Smooth muscle cell of trachea (primary cell): Measurements from ENCODE around the gene SCGB2A2. TPM values are rescaled to one million over a fixed set of nuclear protein-coding genes. Genes with fewer than 3 reads are reported as not detected.

Experiments
- total RNA-seq: library from RNA; depleted of rRNA; stranded (reverse); fragments of >200 nt; gene quantifications from 2 replicates; pipeline ENCODE4 v1.2.1, GENCODE V29; 2014

The SCGB2A2 gene
- not detected in 2 replicates for total RNA-seq

GRCh38 chr11:62269654-62270278 lies at the start of gene SCGB2A2:
Gene SCGB2A2, plus strand, starts transcription at chr11:62270158. Its CDS starts 59 bp downstream, at chr11:62270217.

GRCh38 chr11:62242021-62242420 lies 27.9 kb upstream of the SCGB2A2 start, which contains the start of gene SCGB1D2:
Gene SCGB1D2, plus strand, starts transcription at chr11:62242239. Its CDS starts 69 bp downstream, at chr11:62242308.

DNA sequence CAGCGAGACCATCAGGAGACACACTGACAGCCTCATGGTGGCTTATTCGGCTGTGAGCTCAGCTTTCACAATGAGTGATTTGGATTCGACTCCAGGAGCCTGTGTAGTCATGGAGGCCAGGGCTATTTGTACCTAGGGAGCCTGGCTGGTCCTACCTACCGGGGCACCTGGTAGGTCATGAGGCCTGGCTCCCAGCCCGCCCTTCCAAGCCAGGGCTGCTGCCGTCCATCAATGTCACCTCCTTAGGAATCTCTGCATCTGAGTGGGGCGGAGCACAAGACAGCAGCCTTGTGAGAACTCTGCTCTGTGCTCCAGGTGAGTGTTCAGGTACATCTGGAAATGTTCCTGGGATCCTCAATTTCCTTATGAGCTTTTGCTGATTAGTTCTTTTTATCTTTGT lies 29.0 kb downstream of the SCGB2A2 start, which contains the start of gene SCGB1D4:
SCGB1D4 (minus strand) TSS at position 101 of the 400 bp plus-strand sequence; CDS start at position 36, 65 bp downstream.

Other genes with a start within 250 kb of the SCGB2A2 start
- gene INCENP, start 146.1 kb upstream of the SCGB2A2 start, total RNA-seq, result 15.2 and 29.1 TPM in 2 replicates
- not detected in 2 replicates for gene SCGB1D1, start 79.9 kb upstream of the SCGB2A2 start, total RNA-seq
- not detected in 2 replicates for gene SCGB2A1, start 61.5 kb upstream of the SCGB2A2 start, total RNA-seq
- not detected in 2 replicates for gene SCGB1D2, start 27.9 kb upstream of the SCGB2A2 start, total RNA-seq
- gene SCGB1D4, start 28.9 kb downstream of the SCGB2A2 start, total RNA-seq, result not detected in 2 replicates
- 0.33 and 1.0 TPM in 2 replicates for gene ASRGL1, start 67.3 kb downstream of the SCGB2A2 start, total RNA-seq
- gene SCGB1A1, start 148.9 kb downstream of the SCGB2A2 start, total RNA-seq, result not detected in 2 replicates